Uterus (tissue), 2 donors: Measurements from ENCODE around the gene CDHR4.

Experiments
- POLR2A ChIP-seq, 2 donors: fragments of 450-650 bp; IDR thresholded peaks; one replicate each; pipeline ENCODE4 v1.6.1; 2016; ENCODE audit warnings: antibody characterized with exemption in 2 of 2, mild to moderate bottlenecking in 1 of 2, moderate library complexity in 1 of 2
- TF ChIP-seq, protein P1 (sequence below), 4 experiments: fragments of 200-600 bp in 2 of 4; fragments of 450-650 bp in 2 of 4; sonication (generic) in 2 of 4; IDR thresholded peaks; one replicate each; pipeline ENCODE4 v1.5.1; 2016 to 2019; ENCODE audit warnings: antibody characterized with exemption in 4 of 4, mild to moderate bottlenecking in 2 of 4, moderate library complexity in 1 of 4

- TF ChIP-seq, protein P1, sequence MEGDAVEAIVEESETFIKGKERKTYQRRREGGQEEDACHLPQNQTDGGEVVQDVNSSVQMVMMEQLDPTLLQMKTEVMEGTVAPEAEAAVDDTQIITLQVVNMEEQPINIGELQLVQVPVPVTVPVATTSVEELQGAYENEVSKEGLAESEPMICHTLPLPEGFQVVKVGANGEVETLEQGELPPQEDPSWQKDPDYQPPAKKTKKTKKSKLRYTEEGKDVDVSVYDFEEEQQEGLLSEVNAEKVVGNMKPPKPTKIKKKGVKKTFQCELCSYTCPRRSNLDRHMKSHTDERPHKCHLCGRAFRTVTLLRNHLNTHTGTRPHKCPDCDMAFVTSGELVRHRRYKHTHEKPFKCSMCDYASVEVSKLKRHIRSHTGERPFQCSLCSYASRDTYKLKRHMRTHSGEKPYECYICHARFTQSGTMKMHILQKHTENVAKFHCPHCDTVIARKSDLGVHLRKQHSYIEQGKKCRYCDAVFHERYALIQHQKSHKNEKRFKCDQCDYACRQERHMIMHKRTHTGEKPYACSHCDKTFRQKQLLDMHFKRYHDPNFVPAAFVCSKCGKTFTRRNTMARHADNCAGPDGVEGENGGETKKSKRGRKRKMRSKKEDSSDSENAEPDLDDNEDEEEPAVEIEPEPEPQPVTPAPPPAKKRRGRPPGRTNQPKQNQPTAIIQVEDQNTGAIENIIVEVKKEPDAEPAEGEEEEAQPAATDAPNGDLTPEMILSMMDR (IDR thresholded peaks at IDR 0.05), result no peak
- TF ChIP-seq POLR2A (IDR thresholded peaks at IDR 0.05), result no peak
Measured at GRCh38 chr3:49841126-49841696, 41.5 kb upstream of the CDHR4 start.
